ENCODE results near the gene RCOR1. TPM values are rescaled to one million over a fixed set of nuclear protein-coding genes. Genes with fewer than 3 reads are reported as not detected.

The RCOR1 gene
- total RNA-seq, 1 experiment from 2014 or later, result 34.1 TPM

DNA sequence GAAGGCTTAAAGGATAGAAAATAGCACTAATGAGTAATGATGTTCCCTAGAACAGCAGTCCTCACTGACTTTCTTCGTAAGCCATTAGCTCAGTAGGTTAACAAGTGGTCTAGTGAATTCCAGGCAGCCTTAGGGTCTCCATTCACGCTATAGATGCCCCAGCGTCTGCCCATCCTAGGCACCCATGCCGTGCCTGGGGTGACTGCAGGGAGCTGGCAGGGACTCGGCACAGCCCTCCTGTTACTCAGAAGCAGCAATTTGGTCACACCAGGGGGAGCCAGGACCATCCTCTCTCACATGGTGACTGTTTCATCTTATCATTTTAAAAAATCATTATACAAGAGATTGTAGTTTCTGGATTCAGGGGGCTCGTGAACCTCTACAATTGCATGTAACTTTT lies 118.8 kb downstream of the RCOR1 start:
- Mint-ChIP-seq H3K36me3 (ENCODE audit: insufficient read depth in 1 of 3, low read depth in 3 of 3) (peaks cover 16 to 64% (median 50%) of the 10 kb centered on the region in 3 experiments; a peak in 6 of 7 replicates), H3K27ac (no peak overlapping the region), H3K4me3 (no peak overlapping the region), H3K27me3 (ENCODE audit: low read depth) (no peaks in the 10 kb centered on the region), H3K9me3 (peaks cover 0 to under 1% of the 10 kb centered on the region in 2 experiments; a peak in 1 of 5 replicates), H3K4me1 (no peaks in the 10 kb centered on the region)
- WGBS (ENCODE audit: extremely low coverage, insufficient read length, low lambda C conversion rate), result no CpG with 5 or more reads among the region's 6 CpGs
- Histone ChIP-seq H2BK15ac (ENCODE audit: low read depth, low read length) (no peak overlapping the region), H3K9me3 (ENCODE audit: control insufficient read depth, low read depth, low read length) (no peaks in the 10 kb centered on the region), H4K5ac (ENCODE audit: insufficient read length, low read depth, low read length) (no peak overlapping the region), H2AK5ac (ENCODE audit: insufficient read length, low read length) (no peak overlapping the region), H3K79me2 (ENCODE audit: insufficient read depth, low read length) (no peaks in the 10 kb centered on the region), H2AFZ (ENCODE audit: low read length) (no peak overlapping the region), H2BK12ac (ENCODE audit: insufficient read length, low read depth, low read length) (no peak overlapping the region), H4K8ac (replicated peaks; ENCODE audit: insufficient read length, low read depth, low read length) (no peak overlapping the region), H2BK120ac (ENCODE audit: low read depth, low read length, poor library complexity, severe bottlenecking) (no peak overlapping the region), H3T11ph (ENCODE audit: low read length) (no peak overlapping the region), H2BK5ac (ENCODE audit: insufficient read length, low read length) (no peak overlapping the region), H3K14ac (ENCODE audit: insufficient read depth, low read length) (no peak overlapping the region), H3K27me3 (ENCODE audit: insufficient read depth, low read length) (no peaks in the 10 kb centered on the region), H3K4me2 (ENCODE audit: insufficient read depth, insufficient read length, low read length) (no peak overlapping the region), H4K91ac (ENCODE audit: insufficient read length, low read depth, low read length) (no peak overlapping the region), H3K9ac (ENCODE audit: extremely low read depth, insufficient read length, low read length) (no peak overlapping the region), H3K23ac (ENCODE audit: insufficient read length, low read depth, low read length) (no peak overlapping the region), H3K79me1 (ENCODE audit: insufficient read depth, low read depth, low read length, poor library complexity, severe bottlenecking) (no peaks in the 10 kb centered on the region), H4K20me1 (ENCODE audit: control insufficient read depth, insufficient read depth, insufficient read length) (no peaks in the 10 kb centered on the region), H3K4ac (ENCODE audit: low read depth, low read length) (no peak overlapping the region), H3K23me2 (ENCODE audit: insufficient read length, low read depth, low read length, poor library complexity, severe bottlenecking) (no peaks in the 10 kb centered on the region), H3K4me1 (ENCODE audit: insufficient read depth, low read length) (no peaks in the 10 kb centered on the region), H3K56ac (ENCODE audit: insufficient read length, low read depth, low read length) (no peak overlapping the region), H3K27ac (ENCODE audit: insufficient read length, low read depth, low read length) (no peak overlapping the region), H3K18ac (ENCODE audit: insufficient read length, low read depth, low read length) (no peak overlapping the region), H2BK20ac (ENCODE audit: low read depth, low read length, poor library complexity, severe bottlenecking) (no peak overlapping the region)
- TF ChIP-seq, protein P1, sequence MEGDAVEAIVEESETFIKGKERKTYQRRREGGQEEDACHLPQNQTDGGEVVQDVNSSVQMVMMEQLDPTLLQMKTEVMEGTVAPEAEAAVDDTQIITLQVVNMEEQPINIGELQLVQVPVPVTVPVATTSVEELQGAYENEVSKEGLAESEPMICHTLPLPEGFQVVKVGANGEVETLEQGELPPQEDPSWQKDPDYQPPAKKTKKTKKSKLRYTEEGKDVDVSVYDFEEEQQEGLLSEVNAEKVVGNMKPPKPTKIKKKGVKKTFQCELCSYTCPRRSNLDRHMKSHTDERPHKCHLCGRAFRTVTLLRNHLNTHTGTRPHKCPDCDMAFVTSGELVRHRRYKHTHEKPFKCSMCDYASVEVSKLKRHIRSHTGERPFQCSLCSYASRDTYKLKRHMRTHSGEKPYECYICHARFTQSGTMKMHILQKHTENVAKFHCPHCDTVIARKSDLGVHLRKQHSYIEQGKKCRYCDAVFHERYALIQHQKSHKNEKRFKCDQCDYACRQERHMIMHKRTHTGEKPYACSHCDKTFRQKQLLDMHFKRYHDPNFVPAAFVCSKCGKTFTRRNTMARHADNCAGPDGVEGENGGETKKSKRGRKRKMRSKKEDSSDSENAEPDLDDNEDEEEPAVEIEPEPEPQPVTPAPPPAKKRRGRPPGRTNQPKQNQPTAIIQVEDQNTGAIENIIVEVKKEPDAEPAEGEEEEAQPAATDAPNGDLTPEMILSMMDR (conservative IDR thresholded peaks at IDR 0.05), result no peak
- DNase-seq, result no peak
